GM12865 (cell line): ENCODE measurements around the gene MPPED1.

ENCODE experiments used
- DNase-seq: peaks from one replicate; pipeline ENCODE4 v3.0.0; 2010; ENCODE audit warnings: low read depth
- H3K4me3 ChIP-seq: 2 replicates; pipeline ENCODE4 v1.5.1; 2011; ENCODE audit warnings: mild to moderate bottlenecking, low read depth, low read length, control low read depth
- TF ChIP-seq, protein P1 (sequence below): IDR thresholded peaks from 2 replicates; pipeline ENCODE4 v1.5.1; 2011; ENCODE audit warnings: low read length, control low read depth, low read depth, inconsistent platforms; ENCODE audit not compliant: insufficient read depth; ENCODE audit errors: missing control alignments

Gene MPPED1

GRCh38 chr22:43533156-43533530 lies 121.3 kb downstream of the MPPED1 start:
- no peak overlapping the region for H3K4me3 ChIP-seq
- no peak for DNase-seq
- TF ChIP-seq, protein P1, sequence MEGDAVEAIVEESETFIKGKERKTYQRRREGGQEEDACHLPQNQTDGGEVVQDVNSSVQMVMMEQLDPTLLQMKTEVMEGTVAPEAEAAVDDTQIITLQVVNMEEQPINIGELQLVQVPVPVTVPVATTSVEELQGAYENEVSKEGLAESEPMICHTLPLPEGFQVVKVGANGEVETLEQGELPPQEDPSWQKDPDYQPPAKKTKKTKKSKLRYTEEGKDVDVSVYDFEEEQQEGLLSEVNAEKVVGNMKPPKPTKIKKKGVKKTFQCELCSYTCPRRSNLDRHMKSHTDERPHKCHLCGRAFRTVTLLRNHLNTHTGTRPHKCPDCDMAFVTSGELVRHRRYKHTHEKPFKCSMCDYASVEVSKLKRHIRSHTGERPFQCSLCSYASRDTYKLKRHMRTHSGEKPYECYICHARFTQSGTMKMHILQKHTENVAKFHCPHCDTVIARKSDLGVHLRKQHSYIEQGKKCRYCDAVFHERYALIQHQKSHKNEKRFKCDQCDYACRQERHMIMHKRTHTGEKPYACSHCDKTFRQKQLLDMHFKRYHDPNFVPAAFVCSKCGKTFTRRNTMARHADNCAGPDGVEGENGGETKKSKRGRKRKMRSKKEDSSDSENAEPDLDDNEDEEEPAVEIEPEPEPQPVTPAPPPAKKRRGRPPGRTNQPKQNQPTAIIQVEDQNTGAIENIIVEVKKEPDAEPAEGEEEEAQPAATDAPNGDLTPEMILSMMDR = no peak

GRCh38 chr22:43533656-43534428 lies 122.0 kb downstream of the MPPED1 start:
- TF ChIP-seq, protein P1 = no peak
- DNase-seq = no peak
- H3K4me3 ChIP-seq = no peak overlapping the region

- TF ChIP-seq, protein P1 = no peak
- no peak for DNase-seq
- H3K4me3 ChIP-seq = no peak overlapping the region
These were observed 123.1 kb downstream of the MPPED1 start for GRCh38 chr22:43534916-43535315.

GRCh38 chr22:43535336-43535735 lies 123.5 kb downstream of the MPPED1 start:
- DNase-seq = no peak
- TF ChIP-seq, protein P1 = no peak
- no peak overlapping the region for H3K4me3 ChIP-seq

GRCh38 chr22:43535741-43536140 lies 123.9 kb downstream of the MPPED1 start:
- no peak overlapping the region for H3K4me3 ChIP-seq
- TF ChIP-seq, protein P1 = no peak
- no peak for DNase-seq

DNA sequence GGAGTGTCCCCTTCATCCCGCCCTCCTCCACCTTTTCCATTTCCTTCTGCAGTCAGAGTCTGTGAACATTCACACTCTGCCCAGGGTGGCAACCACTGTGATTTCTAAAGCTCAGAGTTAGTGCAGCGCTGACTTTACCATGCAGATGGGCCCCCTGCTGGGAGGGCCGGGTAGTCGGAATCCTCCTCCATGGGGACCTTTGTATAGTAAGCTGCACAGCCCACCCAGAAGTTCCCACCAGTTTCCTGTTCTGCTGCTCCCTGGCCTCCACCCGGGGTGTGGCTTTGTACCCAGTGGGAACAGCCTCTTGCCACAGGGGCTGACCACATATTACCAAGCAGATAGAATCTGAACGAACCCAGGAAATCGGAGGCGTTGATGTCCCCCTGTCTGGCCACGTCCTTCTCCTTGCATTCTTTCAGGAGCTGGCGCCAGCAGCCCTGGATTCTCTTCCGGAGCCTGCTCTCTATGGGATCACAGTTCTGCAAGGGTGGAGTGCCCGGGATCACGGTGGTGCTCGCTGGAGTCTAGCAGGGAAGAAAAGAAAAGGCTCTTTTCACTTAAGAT lies 125.3 kb downstream of the MPPED1 start:
- TF ChIP-seq, protein P1 = peak; percentile 8
- no peak overlapping the region for H3K4me3 ChIP-seq
- DNase-seq = no peak
